ENCODE data around the gene ICA1L.
"Not testable (repeated sequence)": the region's sequence is repeated elsewhere in the genome, so short reads cannot be mapped to it uniquely, and the experiment has no call there.

ICA1L gene

DNA sequence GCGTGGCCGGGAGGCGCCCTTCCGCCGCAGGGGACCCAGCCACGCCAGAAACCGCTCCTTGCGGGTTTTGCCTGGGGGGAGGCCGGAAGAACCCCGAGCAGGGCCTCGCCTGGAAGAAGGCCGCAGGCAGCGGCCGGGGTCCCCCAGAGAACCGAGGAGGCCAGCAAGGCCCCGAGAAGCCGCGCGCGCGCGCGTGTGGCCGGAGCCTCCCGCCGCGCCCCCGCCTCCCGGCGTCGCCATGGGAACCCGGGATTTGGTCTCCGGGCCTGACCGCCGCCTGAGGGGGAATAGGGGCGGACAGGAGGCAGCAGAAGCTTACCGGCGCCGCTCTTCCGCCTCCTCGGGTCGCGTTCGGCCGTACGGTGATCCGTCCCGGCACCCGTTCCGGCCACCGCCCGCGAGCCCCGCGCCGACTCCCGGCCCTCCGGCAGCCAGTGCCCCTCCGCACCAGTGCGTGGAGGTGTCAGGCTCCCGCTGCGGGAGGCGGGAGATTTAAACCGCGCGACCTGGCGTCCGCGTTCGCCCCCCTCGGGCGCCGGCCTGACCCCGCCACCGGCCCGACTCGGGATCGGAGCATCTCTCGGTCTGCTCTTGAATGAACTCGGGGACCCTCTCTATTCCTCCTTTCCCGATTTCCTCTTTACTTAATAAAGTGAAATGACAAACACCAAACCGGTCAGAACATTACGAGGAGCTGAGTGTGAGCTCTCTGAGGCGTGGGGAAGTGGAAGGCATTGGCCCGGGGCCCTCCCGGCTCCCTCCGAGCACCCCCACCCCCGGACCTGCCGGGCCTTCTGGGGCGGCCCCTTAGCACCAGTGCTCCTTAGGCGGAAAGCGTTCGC, at the start of gene ICA1L:
Gene ICA1L, minus strand, starts transcription at position 467 of the 842 bp plus-strand sequence. CDS start 42,757 bp downstream, outside the sequence.
- peak; percentile 77 for DNase-seq (ENCODE audit: extremely low spot score)
- CTCF ChIA-PET, result interaction anchor here (0.7 to 2.5 kb wide), 6 partner anchors 11 to 282 kb away, joined by 3 to 18 read pairs (median 3); no protein-coding TSS in a partner anchor
- POLR2A ChIA-PET, result no interaction called here
- TF ChIP-seq, protein P1, sequence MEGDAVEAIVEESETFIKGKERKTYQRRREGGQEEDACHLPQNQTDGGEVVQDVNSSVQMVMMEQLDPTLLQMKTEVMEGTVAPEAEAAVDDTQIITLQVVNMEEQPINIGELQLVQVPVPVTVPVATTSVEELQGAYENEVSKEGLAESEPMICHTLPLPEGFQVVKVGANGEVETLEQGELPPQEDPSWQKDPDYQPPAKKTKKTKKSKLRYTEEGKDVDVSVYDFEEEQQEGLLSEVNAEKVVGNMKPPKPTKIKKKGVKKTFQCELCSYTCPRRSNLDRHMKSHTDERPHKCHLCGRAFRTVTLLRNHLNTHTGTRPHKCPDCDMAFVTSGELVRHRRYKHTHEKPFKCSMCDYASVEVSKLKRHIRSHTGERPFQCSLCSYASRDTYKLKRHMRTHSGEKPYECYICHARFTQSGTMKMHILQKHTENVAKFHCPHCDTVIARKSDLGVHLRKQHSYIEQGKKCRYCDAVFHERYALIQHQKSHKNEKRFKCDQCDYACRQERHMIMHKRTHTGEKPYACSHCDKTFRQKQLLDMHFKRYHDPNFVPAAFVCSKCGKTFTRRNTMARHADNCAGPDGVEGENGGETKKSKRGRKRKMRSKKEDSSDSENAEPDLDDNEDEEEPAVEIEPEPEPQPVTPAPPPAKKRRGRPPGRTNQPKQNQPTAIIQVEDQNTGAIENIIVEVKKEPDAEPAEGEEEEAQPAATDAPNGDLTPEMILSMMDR (IDR thresholded peaks at IDR 0.05; ENCODE audit: control extremely low read depth, extremely low read depth, low read depth, missing control alignments), result no peak

DNA sequence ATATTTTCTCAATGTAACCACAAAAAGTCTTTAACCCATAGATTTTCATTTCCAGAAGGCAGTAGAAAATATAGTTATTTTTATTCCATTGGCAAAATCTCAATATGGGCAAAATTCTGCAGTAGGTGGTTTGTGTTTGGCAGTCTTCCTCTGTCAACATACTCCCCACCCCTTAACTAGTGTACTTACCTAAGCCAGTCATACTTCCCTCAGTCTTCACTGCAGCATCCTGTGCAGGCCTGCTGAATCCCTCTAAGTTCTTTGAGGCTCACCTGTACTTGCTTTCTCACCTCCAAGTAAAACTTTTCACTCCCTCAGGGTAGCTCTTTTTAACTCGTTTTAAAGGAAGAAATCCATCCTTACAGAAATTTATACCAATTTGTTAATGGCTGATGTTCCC, 47.3 kb upstream of the ICA1L start:
- DNase-seq (ENCODE audit: extremely low spot score), result no peak
- CTCF ChIA-PET, result interaction anchor here (1.6 to 1.9 kb wide), 4 partner anchors 9 to 23 kb away, joined by 4 to 7 read pairs (median 6); no protein-coding TSS in a partner anchor
- POLR2A ChIA-PET, result no interaction called here
- TF ChIP-seq, protein P1 (IDR thresholded peaks at IDR 0.05; ENCODE audit: control extremely low read depth, extremely low read depth, low read depth, missing control alignments), result no peak

DNA sequence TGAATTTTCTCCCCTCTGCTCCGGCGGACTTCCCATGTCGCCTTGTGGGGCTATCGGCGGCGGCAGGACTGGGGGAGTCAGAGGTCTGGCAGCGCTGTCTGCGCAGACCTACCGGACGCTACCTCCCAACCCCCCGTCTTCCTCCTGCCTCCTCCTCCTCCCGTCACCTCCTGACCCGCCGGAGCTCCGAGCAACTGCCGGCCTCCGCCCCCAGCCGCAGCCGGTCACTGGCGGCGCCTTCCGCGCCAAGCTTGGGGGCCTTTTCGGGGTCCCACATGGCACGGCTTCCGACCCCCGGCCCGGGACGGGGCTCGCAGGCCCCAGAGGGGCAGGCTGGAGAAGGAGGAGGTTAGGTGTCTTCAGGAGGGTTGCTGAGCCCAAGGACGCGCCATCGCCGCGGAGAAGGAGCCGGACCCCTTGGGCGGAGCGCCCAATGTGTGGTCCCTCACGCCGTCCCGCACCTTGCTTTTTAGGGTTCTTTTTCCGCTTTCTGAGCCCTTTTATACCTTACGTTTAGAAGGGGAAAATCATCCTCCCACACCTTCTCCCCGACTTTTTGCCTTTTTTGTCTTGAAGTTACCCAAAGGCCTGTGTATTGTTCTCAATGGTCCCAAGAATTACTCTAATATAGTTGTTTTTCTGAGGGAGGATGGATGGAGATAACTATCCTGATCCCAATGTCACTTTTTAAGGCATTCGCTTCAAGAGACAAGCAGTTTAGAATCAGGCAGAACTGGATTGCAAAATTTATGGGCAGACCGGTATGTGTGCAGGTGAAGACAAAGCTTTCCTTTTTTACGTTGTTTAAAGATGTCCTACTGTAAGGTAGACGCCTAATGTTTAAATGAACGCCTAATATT, 41.0 kb upstream of the ICA1L start:
- POLR2A ChIA-PET; DNase-seq (ENCODE audit: extremely low spot score): not testable (repeated sequence)
- CTCF ChIA-PET, result interaction anchor here (1.1 kb wide), 1 partner anchor 106 kb away, joined by 3 read pairs; no protein-coding TSS in a partner anchor

DNA sequence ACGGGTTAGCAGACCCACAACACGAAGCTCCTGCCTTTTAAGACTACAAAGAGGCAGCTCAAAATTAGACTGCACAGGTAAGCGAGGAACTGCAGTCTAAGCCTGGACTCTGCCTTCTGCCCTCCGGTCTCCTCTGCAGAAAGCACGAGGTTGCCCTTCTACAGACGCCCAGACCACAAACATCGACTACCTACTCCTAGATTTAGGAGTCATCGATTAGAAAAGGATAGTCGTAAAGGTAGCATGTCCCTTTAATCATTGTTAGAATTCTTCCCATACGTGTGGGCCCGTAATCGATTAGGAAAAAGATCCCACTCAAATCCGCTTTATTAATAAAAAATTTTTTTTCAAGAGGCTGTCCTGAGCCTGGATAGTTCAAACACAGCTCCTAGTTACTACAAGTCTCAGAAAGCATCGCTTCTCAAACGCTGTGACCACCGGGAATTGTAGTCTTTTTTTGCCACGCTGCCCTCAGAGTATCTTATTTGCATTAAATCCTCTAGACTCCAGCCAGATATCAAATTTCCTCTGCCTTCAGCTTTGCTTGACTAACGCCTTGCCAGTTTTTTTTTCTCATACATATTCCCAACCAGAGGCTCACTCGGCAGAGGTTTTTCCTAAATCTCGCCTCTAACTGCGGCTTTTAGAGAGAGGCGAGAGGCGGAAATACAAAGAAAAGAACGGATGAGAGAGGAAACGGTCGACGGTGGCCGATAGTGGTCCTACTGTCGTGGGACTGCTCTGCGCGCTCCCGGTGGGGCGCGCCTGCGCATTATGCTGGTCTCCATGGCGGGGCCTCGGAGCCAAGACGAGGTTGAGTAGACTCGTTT, 40.2 kb upstream of the ICA1L start, which contains the start of the genes CARF and WDR12:
Gene CARF, plus strand, starts transcription at position 764 of the 830 bp plus-strand sequence. CDS start 29,628 bp downstream, outside the sequence.
Gene WDR12, minus strand, starts transcription at position 162 of the 830 bp plus-strand sequence. CDS start 197 bp downstream, outside the sequence.
- CTCF ChIA-PET, result interaction anchor here (1.0 to 1.4 kb wide), 3 partner anchors 107 to 323 kb away, joined by 3 to 4 read pairs (median 3); no protein-coding TSS in a partner anchor
- TF ChIP-seq, protein P1 (IDR thresholded peaks at IDR 0.05; ENCODE audit: control extremely low read depth, extremely low read depth, low read depth, missing control alignments), result no peak
- DNase-seq (ENCODE audit: extremely low spot score), result peak; percentile 92
- POLR2A ChIA-PET, result no interaction called here

DNA sequence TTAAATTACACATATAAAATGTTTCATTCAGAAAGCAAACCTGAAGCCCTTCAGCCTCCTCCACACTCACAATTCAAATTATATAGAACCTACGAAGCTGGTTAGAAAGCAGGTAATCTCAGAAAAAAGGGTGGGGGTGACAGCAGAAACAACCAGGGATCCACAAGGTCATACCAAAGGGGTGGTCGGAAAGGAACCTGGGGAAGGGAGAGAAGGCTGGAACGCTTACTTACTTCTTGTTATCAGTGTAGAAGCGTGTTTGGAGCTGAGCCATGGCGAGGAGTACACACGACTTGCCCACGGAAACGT, 39.6 kb upstream of the ICA1L start:
- POLR2A ChIA-PET, result no interaction called here
- DNase-seq (ENCODE audit: extremely low spot score), result no peak
- TF ChIP-seq, protein P1 (IDR thresholded peaks at IDR 0.05; ENCODE audit: control extremely low read depth, extremely low read depth, low read depth, missing control alignments), result no peak
- CTCF ChIA-PET, result interaction anchor here (1.0 to 1.4 kb wide), 4 partner anchors 10 to 323 kb away, joined by 3 to 4 read pairs (median 3); no protein-coding TSS in a partner anchor

DNA sequence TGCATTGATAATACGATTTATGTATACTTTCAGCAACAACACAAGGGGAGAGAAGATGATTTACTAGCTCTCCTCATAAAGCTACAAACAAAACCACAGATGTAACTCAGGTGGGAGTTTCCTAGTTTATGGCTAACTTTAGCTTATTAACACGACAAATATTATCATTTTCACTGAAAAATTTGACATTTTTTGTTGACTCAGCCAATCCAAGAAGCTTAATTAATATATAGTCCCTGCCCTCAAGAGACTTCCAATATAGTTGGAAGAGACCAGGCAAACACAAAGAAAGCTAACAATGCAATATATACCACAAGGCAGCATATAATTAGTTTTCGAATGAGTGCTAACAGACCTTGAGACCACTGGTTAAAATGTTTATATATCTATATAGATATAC, 39.1 kb upstream of the ICA1L start:
- ChIA-PET POLR2A (no interaction called here), CTCF (interaction anchor here (1.0 to 1.4 kb wide), 3 partner anchors 9 to 322 kb away, joined by 3 to 4 read pairs (median 3); no protein-coding TSS in a partner anchor)
- DNase-seq (ENCODE audit: extremely low spot score), result no peak
- TF ChIP-seq, protein P1 (IDR thresholded peaks at IDR 0.05; ENCODE audit: control extremely low read depth, extremely low read depth, low read depth, missing control alignments), result no peak

DNA sequence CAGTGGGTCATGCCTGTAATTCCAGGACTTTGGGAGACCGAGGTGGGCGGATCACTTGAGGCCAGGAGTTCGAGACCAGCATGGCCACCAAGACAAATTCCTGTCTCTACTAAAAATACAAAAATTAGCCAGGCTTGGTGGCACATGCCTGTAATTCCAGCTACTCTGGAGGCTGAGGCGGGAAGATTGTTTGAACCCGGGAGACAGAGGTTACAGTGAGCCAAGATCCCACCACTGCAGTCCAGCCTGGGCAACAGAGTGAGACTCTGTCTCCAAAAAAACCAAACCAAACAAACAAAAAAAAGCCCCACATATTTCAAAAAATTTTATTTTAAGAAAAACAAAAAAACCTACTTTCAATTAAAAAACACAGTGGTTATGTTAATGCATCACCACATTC, 38.7 kb upstream of the ICA1L start:
- DNase-seq (ENCODE audit: extremely low spot score); POLR2A ChIA-PET: not testable (repeated sequence)
- CTCF ChIA-PET, result interaction anchor here (1.0 to 1.8 kb wide), 2 partner anchors 9 kb away, joined by 3 to 6 read pairs; no protein-coding TSS in a partner anchor

Measured in GM10248 (cell line).